GM21737 (cell line): ENCODE data around the gene FRMD6.

Experiments
- ATAC-seq: cut with Tn5 transposase; IDR thresholded peaks from one replicate; pipeline ENCODE4 v1.9.1; 2021; ENCODE audit warnings: mild to moderate bottlenecking, moderate library complexity; ENCODE audit not compliant: unreplicated experiment

FRMD6 gene

GRCh38 chr14:51651388-51652167, at the start of gene FRMD6:
TSS of gene FRMD6 (plus strand) at chr14:51651910. CDS start at chr14:51689837, 37,927 bp downstream.
- peak; percentile 77 for ATAC-seq

DNA sequence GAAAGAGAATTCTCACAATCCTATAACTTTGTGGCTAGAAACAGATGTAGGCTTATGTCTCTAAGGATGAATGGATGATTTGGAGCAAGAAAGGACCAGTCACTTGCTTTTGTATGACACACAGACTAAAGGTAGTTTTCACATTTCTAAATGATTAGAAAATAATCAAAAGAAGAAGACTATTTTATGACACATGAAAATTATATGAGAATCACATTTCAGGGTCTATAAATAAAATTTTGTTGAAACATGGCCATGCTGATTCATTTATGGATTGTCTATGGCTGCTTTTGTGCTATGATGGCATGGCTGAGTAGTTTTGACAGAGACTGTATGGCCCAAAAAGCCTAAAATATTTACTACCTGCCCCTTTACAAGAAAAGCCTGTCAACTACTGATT, 49.4 kb upstream of the FRMD6 start:
- no peak for ATAC-seq

GRCh38 chr14:51603495-51603894, 48.2 kb upstream of the FRMD6 start:
- ATAC-seq: no peak

- ATAC-seq: no peak
These were observed 47.6 kb upstream of the FRMD6 start for GRCh38 chr14:51604073-51604472.

DNA sequence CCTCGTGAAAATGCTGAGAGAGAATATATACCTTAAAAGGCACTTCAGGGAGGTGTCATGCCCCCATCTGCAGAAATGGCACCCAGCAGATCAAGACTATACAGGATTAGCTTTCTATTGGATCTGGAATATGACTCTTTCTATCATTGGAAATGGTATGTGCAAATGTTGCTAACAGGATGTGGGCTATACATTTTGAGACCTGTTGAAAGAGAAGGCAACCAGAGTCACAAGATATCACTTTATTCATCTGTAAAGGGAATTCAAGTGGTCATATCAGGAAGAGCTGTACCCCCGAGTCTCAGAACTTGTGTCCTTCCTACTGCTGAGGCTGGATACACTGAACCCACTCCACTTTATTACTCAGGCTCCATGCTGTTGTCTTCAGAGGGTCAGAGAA, 46.1 kb upstream of the FRMD6 start:
- ATAC-seq: no peak

GRCh38 chr14:51607711-51608110, 44.0 kb upstream of the FRMD6 start:
- ATAC-seq: no peak

DNA sequence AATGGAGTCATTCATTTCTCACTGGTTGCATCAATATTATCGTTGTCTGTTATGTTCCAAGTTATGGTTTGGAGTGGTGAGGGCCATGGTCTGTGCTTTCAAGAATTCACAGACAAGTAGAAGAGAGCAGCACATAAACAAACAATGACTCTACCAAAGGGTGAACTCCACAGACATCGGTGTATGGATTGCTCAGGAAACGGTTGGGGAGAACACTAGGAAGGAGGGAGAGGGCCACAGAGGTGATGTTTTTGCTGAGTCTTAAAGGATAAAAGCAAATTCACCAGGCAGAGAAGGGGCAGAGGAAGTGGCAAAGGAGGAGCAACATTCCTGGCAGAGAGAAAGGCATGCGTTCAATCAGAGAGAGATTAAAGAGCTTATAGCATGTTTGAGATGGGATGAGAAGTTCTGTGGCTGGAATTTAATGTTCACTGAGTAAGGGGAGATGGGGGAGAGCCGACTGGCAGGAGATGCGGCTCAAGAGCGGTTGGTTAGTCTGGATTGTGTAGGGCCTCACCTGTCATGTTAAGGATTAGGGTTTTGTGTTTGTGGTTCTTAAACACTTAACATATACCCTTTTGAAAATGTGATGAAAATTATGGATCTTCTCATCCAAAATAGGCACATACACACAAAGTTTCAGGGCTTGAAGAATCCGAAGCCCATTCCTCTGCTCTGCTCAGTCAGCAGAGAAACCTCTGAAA, 42.3 kb upstream of the FRMD6 start:
- ATAC-seq: no peak

DNA sequence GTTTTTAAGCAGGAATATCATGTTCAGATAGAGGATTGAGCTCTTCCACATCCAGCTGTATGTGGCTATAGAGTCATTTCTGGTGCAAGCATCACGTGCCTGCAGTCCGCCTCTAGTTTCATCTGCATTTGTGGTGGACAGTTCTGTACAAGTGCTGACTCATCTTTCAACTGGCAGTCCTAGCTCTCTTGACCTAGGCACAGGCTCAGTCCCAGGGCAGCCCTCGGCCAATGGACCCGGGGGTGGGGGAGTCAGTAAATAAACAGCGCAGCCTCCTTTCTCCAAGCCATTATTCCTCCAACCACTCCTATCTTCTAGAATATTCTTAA, 41.8 kb upstream of the FRMD6 start:
- ATAC-seq: no peak

- no peak for ATAC-seq
These were observed 40.9 kb upstream of the FRMD6 start for GRCh38 chr14:51610771-51611170.

DNA sequence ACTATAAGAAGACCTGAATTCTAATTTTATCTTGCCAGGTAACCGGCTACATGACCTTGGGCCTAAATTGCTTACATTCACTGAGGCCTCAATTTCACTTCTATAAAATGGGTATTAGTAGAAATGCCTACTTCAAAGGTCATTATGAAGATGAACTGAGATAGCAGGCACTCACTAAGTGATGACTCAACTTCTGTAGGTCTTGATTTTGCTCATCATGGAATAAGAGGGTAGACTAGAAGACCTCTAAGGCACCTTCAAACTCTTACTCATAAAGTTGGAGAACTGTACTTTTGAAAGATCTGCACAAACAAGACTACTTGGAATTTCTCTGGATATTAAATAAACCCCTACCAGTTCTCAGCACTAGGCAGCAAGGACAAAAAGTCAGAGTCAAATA, 39.3 kb upstream of the FRMD6 start:
- no peak for ATAC-seq

DNA sequence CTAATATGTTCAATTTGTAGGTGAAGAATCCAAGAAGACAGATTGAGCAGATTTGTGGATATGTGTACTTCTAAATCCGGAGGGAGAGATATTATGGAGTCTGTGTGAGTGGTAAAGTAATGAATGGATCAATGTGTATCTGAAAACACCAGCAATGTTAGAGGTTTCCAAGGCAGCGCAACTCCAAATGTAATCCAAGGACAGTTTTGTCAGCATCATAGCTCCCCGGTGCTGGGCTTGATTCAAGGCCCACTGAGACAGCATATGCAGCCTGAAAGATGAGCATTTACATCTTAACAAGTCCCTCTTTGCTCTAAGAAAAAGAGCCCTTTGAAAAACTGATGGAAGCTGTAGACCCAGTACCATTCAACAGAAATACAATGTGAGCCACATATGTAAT, 38.3 kb upstream of the FRMD6 start:
- ATAC-seq: no peak

GRCh38 chr14:51614707-51615106, 37.0 kb upstream of the FRMD6 start:
- no peak for ATAC-seq

DNA sequence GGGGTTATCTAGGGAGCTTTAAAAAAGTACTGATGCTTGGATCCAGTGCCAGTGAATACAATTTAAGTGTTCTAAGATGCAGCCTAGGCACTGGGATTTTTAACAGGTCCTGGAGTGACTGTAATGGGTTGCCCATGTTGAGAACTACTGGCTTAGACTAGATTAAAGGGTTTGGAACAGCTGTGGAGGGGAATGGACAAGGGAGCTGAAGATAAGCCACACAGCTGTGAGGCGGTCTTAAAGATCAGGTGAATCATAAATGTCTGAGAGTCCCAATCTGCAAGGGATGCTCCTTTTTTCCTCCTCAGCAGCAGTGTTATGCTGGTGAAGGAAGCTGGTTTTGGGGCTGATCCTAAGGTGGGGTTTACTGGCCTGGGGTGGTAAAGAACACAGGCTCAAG, 35.5 kb upstream of the FRMD6 start:
- ATAC-seq: no peak

DNA sequence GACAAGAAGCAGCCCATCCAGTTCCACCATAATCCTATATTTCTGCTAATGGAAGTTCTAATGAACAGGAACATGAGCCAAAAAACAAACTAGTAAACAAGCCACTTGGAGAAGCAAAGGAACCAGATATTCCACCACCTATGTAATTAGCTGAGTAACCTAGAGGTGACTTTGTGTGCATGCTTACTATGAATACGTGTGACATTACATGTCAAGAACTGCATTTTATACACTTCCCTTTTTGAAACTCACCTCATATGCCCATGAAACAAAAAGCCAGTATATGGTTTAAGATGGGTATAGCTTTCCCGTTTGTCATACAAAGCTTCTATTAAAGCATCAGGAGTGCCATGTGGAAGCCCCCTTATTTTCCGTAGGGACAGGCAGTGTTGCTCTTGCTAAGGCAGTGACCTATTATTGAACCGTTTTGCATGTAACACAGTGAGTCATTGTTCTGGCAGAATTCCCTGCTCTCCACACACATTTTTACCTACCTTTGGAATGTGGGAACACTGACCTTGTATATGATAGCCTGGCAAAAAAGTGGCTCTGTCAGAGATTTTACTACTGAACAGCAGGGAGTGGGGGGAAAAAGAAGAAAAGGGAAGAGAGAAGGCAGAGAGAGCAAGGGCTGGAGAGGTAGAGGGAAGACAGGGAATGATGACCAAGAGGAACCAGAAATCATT, 34.8 kb upstream of the FRMD6 start:
- no peak for ATAC-seq

DNA sequence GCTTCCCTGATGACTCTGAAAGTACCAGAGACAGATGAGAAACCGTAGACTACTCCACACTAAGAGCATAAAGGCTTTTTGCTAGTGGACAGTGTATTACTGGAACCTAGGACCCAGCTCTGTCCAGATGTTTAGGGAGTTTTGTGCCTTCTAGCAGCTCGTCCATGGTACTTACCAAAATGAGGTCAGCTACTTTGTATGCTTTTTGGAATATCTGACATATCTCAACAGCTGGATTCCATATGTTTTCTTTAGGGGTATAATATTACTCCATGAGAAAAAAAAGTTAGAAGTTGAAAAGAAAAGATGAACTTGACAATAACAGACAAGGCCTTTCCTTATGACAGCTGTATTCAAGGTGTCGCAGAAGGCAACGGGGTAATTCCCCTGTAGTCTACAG, 32.1 kb upstream of the FRMD6 start:
- no peak for ATAC-seq

GRCh38 chr14:51620056-51620455, 31.7 kb upstream of the FRMD6 start:
- ATAC-seq: no peak

DNA sequence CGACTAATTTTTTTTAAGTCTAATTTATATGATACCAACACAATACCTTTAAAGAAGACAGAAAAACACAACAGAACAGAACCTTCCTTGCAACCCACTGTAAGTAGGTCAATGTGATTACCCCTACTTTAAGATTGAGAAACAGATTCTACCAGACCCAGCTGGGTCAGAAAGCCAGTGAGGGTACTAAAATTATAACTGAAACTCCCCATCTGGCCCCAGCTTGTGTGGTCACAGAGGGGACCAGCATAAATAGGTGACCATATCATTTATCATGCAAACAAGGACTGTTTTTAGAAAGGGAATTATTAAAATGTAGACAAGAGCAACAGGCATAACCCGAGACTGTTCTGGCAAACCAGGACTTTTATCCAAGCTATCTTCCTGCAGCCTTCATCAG, 30.1 kb upstream of the FRMD6 start:
- ATAC-seq: no peak

DNA sequence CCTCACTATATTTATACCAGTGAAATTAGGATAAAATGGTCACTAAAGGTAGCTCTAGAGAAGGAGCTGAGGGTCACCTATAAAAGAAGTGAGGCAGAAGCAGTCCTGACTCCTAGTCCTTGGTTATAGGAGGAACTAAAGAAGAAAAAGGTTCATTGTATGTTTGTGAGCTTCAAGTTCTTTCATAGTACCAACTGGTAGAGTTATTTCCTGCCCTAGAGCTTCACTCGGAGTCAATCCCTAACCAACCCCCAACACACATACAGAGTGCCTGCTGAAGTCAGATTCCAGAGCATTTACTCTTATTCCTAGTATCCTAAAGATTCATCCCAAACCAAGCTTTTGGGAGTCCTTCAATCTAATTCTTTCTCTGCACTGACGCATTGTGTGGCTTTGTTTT, 29.3 kb upstream of the FRMD6 start:
- no peak for ATAC-seq

DNA sequence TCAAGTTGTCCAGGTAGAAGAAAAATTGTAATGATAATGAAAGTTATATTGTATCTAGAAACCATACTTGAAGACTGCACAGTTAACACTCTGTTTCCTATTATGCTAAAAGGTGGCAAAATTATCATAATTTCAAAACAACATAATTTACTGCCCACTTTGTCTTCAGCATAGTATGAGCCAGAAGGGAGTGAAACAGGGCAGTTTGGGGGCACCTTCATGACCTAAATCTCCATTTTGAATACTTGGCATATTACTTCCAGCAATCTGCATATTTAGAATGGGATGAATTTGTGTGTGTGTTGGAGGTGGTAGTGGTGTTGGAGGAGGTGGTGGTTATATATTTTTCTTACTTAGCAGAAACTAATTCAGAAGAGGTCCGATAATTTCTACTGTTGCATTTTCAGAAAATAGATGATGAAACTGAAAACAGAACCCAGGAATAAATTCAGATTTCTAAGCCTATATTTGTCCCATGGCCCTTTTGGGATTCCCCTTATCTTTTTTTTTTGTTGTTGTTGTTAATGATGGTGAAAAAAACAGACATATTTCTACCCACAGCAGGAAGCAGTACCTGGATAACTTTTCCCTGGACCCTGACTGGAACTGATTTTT, 26.6 kb upstream of the FRMD6 start:
- ATAC-seq: no peak

DNA sequence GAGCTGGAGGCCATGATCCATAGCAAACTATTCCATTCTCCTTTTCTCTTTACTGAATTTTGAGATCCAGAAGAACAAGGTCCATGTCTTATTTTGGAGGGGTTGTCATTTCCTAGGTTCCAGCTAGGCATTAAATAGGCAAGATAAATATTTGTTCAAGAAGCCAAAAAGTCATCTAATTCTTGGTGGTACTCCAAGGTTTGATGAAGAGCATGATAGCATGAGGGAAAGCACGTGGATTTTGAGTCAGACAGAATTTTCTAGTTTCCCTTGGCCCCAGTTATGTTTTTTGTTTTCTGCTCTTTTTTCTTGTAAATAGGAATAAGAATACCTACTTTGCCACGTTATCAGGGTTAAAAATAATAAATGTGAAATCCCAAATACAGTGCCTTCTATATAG, 25.5 kb upstream of the FRMD6 start:
- no peak for ATAC-seq

DNA sequence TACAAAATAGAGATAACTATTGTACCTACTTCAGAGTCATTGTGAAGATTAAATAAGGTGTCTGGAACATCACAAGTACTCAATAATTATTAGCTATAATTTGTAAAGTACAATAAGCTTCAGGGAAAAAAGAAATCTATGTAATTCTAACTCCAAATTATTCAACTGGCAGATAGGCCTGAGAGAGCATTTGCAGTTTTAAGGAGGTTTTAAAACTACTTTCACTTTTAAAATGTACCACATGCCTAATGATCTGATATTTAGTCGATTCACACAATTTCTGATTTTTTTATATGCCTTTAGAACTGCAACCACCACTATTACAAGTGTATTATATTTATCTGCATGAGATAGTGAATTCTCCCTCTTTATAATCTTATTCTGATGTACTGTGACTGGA, 24.9 kb upstream of the FRMD6 start:
- ATAC-seq: no peak

DNA sequence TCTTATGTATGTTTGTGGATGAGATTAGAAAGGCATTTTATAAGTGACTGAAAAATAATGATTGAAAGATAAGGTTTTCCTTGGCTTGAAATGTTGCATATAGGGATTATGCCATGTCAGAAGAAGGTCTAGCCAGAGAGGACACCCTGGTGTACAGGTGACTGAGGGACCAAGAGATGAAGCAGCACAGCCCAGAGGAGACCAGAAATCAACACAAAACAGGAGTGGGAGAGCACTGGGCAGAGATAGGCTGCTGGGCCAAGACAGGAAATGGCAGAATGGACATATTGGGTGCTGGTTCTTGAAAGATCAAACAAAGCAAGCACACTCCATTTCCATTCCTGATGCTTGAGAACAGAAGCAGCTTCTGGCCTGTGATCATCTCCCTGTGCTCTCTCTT, 24.4 kb upstream of the FRMD6 start:
- no peak for ATAC-seq
